GM18519 (cell line): ENCODE results near the gene ZAP70.
"Not testable (repeated sequence)": the region's sequence is repeated elsewhere in the genome, so short reads cannot be mapped to it uniquely, and the experiment has no call there.

ENCODE experiments used
- ATAC-seq: cut with Tn5 transposase; IDR thresholded peaks from one replicate; pipeline ENCODE4 v1.9.1; 2021; ENCODE audit warnings: mild to moderate bottlenecking, moderate library complexity; ENCODE audit not compliant: unreplicated experiment, low FRiP score

Gene ZAP70

DNA sequence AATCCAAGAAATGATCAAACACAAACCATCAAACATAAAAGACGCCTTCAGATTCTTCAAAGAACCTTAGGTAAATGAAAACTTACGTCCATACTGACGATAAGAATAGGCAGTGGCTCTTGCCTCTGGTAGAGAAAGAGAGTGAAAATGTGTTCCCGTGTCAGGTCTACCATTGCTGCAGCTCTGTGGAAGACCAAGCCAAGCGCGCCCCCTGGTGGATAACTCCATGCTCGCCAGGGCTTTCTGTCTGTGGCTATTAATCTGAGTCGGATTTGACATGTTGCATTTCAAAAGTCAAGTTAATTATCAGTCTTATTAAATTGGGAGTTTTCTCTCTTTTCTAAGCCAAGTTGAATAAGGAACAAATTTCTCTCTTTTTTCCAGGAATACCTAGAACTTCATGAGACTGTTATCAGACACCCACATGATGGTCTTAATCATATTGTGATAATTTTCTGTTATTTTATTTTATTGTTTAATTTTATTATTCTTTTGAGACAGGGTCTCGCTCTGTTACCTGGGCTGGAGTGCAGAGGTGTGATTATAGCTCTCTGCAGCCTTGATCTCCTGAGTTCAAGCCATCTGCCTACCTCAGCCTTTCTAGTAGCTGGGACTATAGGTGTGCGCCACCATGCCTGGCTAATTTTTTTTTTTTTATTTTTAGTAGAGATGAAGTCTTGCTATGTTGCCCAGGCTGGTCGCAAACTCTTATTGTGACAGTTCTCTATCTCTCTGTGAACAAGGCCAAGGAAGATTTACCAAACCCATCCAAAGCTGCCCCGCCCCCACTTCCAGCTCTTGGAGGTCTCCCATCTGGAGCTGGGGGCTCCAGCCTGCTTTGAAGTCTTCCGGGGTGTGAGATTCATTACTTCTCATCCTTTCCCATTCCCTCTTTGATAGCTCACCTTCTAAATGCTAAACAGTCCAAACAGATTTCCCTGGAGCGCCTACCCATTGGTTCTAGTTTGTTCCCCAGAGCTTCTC, 15.8 kb upstream of the ZAP70 start:
- no peak for ATAC-seq

DNA sequence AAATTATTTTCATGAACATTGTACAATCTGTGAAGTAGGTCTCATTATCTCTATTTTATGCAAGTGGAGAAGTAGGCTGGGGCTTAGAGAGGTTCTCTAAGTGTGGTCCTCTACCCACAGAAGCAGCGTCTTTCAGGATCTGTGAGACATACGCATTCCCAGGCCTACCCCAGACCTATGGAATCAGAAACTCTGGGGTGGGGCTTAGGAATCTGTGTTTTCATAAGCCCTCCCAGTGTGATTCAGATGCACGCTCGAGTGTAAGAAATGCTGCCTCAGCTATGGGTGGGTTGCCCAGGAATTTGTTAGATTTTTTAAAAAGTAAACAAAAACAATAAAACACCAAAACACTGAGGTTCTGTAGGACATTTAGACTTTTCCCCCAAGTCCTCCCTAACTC, 14.8 kb upstream of the ZAP70 start:
- ATAC-seq = no peak

GRCh38 chr2:97699765-97700444, 13.5 kb upstream of the ZAP70 start:
- peak; percentile 51 for ATAC-seq

GRCh38 chr2:97701186-97701585, 12.2 kb upstream of the ZAP70 start:
- no peak for ATAC-seq

DNA sequence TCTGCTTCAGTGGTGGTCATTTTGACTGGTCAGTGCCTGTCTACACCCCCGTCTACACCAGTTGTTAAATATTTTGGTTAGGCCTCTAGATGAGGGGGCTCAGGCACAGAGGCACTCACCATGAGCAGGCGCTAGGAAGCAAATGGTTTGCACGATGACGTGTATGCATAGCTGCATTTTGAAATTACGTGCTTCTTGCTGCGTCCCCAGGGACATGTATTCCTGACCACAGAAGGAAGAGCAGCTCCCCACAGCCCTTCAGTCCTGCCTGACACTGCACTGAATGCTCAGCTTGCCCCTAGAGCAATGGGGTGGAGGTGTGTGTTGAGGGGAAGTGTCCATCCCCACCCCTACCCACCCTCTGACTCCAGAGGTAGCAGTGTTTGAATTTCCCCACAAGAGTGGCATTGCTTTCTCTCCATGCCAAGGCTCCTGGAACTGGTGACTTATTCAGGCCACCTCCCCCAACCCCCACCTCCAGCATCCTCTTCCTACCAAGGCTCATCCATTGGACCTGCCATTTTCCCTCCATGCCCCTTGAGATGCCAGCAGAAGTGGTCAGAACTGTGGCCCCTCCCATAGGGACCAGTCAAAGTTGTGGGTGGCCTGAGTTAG, 11.4 kb upstream of the ZAP70 start:
- no peak for ATAC-seq

- ATAC-seq = no peak
Measured at GRCh38 chr2:97702731-97703470, 10.5 kb upstream of the ZAP70 start.

DNA sequence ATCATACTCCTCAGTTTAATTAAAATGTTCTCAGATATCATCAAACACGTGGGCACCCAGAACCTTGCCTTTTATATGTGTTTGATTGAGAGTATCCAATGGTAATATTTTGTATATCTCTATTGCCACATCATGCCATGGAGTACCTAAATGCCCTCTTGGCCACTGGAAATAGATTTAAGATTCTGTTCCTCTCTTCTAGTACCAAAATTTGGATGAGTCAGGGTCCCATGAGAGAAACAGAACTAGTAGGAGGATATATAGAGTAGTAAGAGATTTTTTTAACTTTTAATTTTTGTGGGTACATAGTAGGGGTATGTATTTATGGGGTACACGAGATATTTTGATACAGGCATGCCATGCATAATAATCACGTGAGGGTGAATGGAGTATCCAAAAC, 9.6 kb upstream of the ZAP70 start:
- no peak for ATAC-seq

- ATAC-seq = no peak
Measured at GRCh38 chr2:97704989-97705388, 8.4 kb upstream of the ZAP70 start.

DNA sequence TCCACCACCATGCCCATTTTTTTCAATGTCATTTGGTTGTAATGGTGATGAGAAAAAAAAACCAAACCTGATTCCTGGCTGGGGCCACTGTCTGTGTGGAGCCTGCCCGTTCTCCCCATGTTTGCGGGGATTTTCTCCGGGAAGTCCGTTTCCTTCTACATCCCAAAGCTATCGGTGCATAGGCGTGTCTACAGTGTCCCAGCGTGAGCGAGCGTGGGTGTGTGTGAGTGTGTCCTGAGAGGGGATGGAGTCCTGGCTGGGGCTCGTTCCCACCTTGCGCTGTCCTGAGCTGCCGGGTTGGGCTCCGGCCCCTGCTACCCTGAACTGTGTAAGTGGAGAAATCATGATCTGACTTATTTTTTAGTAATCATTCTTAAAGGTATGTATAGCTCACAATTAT, 7.3 kb upstream of the ZAP70 start:
- no peak for ATAC-seq

DNA sequence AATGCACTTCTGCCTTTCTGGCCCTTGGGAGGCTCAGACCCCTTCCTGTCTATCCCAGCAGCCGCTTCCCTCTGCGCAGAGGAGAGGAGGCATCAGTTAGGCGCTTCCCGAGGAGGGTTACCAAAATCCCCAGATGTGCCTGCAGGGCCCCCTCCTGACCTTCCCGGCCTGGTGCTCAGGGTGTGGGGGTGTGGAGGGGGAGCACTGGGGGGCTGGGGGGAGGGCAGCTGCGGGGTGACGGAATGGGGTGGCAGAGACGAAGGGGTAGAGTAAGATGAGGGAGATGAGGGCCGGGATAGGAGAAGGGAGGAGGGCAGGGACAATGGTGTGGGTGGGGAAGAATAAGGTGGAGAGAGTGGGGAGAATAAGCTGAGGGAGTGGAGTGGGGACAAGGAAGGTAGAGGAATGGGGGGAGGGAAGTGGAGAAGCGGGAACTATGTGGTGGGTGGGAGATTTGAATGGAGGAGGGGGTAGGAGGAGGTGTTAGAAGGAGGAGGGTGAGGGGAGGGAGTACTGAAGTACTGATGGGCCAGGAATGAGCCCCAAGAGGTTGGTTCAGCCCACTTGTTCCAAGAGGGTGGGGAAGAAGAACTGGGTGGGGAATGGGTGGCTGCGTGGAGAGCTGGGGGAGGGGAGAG, 6.5 kb upstream of the ZAP70 start:
- ATAC-seq = no peak

DNA sequence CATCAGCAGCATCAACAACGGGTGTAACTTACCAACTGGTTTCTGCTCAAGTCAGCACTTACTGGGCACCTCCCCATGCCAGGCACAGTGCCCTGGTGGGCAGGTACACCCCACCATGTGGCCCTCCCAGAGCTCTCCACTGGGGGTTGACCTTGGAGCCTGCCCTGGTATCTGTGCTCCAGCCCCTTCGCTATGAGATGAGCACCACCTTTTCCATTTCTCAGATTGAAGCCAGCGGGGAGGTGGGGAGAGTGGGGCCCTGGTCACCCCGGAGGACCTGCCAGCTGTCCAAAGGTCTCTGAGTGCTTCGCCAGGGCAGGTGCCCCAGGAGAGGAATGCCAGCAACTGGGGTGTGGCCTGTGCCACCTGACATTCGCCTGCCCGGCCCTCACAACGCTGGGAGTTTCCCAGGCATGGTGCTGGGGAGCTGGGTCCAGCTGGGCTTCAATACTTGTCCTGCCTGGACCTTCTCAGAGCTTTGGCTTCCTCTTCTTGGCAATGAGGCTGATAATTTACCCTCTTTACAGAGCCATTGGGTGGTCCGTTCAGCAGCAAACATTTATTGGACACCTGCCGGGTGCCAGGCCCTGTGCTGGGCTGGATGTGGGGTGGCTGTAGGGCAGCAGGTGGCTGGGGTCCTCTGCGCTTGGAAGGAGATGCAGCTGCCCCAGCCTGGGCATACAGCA, 5.9 kb upstream of the ZAP70 start:
- no peak for ATAC-seq

DNA sequence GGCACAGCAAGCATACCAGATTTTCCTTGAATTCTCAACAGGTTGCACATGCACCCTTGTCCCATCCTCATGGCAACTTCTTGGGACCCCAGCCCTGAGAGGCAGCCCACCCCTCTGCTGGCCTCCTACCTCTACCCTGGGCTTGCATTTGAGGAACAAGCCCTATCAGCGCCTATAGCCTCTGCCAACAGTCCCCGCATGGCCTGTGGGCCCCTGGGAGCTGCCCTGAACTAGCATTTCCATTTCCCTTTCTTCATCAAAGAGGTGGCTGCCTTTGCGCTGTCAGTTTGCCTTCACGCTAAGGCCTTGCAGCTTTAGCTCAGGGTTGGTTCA, 5.4 kb upstream of the ZAP70 start:
- no peak for ATAC-seq

DNA sequence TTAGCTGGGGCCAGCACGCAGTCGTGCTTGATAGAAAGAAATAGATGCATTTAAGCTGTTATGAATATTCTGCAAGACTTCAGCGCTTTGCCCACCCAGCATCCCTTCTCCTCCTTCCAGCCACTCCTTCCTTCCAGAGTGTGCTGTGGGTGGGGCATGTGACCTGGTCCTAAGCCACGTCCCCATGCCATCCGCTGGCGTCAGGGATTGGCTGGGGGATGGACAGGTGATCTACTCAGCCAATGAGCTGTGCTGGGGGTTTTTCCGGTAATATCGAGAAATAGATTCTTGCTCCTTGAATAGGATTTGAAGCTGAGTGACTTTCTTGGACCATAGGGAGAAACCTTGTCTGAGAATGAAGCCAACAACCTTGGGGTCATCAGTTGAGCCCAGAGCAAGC, 4.8 kb upstream of the ZAP70 start:
- ATAC-seq = no peak

GRCh38 chr2:97711394-97711711, 2.0 kb upstream of the ZAP70 start:
- no peak for ATAC-seq

GRCh38 chr2:97712175-97712574, 1.2 kb upstream of the ZAP70 start:
- not testable (repeated sequence) for ATAC-seq

DNA sequence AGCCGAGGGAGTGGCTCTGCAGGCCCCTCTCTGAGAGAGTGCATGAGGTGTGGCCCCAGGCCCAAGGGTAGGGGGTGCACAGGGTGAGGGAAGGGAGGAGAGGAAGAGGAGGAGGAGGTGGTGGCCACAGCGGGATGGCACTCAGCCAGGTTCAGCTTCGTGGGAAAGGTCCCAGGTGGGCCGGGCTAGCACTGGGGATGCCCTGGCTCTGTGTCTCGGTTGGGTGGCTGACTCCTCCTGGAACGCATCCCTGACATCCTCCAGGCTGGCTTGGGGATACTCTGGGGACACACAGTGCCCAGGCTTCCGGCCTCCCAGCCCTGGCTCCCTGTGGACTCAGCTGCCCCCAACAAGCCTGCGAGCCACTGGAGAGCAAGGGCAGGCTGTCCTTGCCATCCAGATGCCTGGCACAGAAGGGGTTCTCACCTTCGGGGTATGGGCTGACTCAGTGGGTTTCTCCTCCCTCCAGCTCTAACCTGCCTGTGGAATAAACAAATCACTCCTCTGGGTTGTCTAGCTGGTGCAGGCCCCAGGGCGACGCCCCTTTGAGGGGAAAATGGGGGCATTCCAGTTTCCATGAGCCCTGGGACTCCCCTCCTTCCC, 582 bp upstream of the ZAP70 start:
- no peak for ATAC-seq

- no peak for ATAC-seq
Measured at GRCh38 chr2:97714084-97714949, 941 bp downstream of the ZAP70 start.

GRCh38 chr2:97714950-97715652, 1.7 kb downstream of the ZAP70 start:
- ATAC-seq = no peak
